Thyroid gland (tissue), 4 donors: ENCODE results near the gene CWC27.

ENCODE experiments used
- CTCF ChIP-seq, 6 experiments: fragments of 200-600 bp in 3 of 6; fragments of 450-650 bp in 3 of 6; sonication (generic) in 3 of 6; IDR thresholded peaks; one replicate each; pipeline ENCODE4 v1.5.1; 2016 to 2019; ENCODE audit warnings: antibody characterized with exemption in 6 of 6, mild to moderate bottlenecking in 2 of 6, inconsistent platforms in 1 of 6, moderate library complexity in 1 of 6
- POLR2A ChIP-seq, 2 donors: fragments of 450-650 bp; IDR thresholded peaks; one replicate each; pipeline ENCODE4 v1.6.1; 2017; ENCODE audit warnings: antibody characterized with exemption in 2 of 2, mild to moderate bottlenecking in 2 of 2, moderate library complexity in 1 of 2

- no peak for TF ChIP-seq CTCF (IDR thresholded peaks at IDR 0.05)
- no peak for TF ChIP-seq POLR2A (IDR thresholded peaks at IDR 0.05)
Observed at GRCh38 chr5:64980176-64980575, 211.4 kb downstream of the CWC27 start.
